Endothelial cell of umbilical vein (primary cell): ENCODE results near the gene NDUFA8.

Experiments
- CTCF ChIP-seq, 2 donors: IDR thresholded peaks; 1 replicate in 1 of 2; 2 replicates in 1 of 2; pipeline ENCODE4 v1.5.1; 2011; ENCODE audit warnings: low read length in 2 of 2, mild to moderate bottlenecking in 2 of 2, moderate library complexity in 2 of 2, control low read depth in 1 of 2, inconsistent platforms in 1 of 2, low read depth in 1 of 2; ENCODE audit not compliant: insufficient read depth in 1 of 2; ENCODE audit errors: extremely low read depth in 1 of 2
- FOS ChIP-seq: IDR thresholded peaks from 2 replicates; pipeline ENCODE4 v1.6.1; 2011; ENCODE audit warnings: mild to moderate bottlenecking, low read length, moderate library complexity, borderline replicate concordance; ENCODE audit not compliant: insufficient read depth

- no peak for TF ChIP-seq CTCF (IDR thresholded peaks at IDR 0.05; ENCODE audit: extremely low read depth in 1 of 2, insufficient read depth in 1 of 2, low read depth in 1 of 2, low read length in 2 of 2)
- no peak for TF ChIP-seq FOS
Observed at GRCh38 chr9:122143876-122144405, 15.6 kb downstream of the NDUFA8 start.
